ENCODE results near the gene PAN2. TPM values are rescaled to one million over a fixed set of nuclear protein-coding genes. Genes with fewer than 3 reads are reported as not detected.
"Not testable (repeated sequence)": the region's sequence is repeated elsewhere in the genome, so short reads cannot be mapped to it uniquely, and the experiment has no call there.

Gene PAN2
- total RNA-seq, 1 experiment from 2014 or later: 75.0 TPM

DNA sequence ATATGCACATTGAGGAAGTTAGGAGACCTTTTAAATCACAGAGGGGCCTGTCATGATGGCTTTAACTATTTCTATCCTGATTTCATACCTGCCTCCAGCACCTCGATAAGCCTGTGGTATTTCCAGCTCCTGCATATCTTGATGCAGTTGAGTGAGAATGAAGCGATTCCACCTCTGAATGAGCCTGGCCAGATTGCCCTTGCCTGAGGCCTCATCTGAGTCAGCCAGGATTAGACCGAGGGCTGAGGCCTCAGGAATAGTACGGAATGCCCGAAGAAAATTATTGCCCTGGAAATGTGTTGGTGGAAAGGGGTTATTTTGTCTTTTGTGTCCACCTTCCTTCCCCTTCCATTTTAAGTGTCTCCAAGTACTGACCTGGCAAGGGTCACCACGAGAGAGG, 9.6 kb downstream of the PAN2 start:
- no TSS peak for BruUV-seq (replicated peaks)
- H3K9me2 ChIP-seq (ENCODE audit: insufficient read depth): no peaks in the 10 kb centered on the region
- ChIA-PET CTCF (no interaction called here), RAD21 (ENCODE audit: low non-redundant PET in 1 of 2, low total read pairs in 2 of 2, uncharacterized antibody in 2 of 2, unreplicated experiment in 2 of 2) (no interaction called here), POLR2A (interaction anchor here (1.1 kb wide), 1 partner anchor 9 kb away, joined by 4 read pairs; the partner anchor contains the start of gene PAN2)
- H4K20me1 ChIP-seq (ENCODE audit: insufficient read depth): no peaks in the 10 kb centered on the region
- no peaks in the 10 kb centered on the region for H3K27me3 ChIP-seq (ENCODE audit: insufficient read depth, low read length)
- intact Hi-C loops (cut with micrococcal nuclease): no loop called here
- no peak overlapping the region for H3K27ac ChIP-seq (ENCODE audit: low read depth, low read length)
- no peak overlapping the region for H3K4me2 ChIP-seq (ENCODE audit: low read length)
- H3K4me1 ChIP-seq (ENCODE audit: control insufficient read depth in 1 of 2, insufficient read depth in 2 of 2, low read length in 2 of 2): no peaks in the 10 kb centered on the region
- no peak overlapping the region for H3K9ac ChIP-seq (ENCODE audit: low read length)
- ATAC-seq (no peak), DNase-seq (ENCODE audit: low read depth, low spot score) (no peak)
- no peak overlapping the region for H3K4me3 ChIP-seq (replicated peaks in 1 of 2; ENCODE audit: low read depth in 1 of 2, low read length in 2 of 2)
- no peak overlapping the region for H2AFZ ChIP-seq (ENCODE audit: low read depth, low read length, poor library complexity, severe bottlenecking)
- no peaks in the 10 kb centered on the region for H3K9me3 ChIP-seq (ENCODE audit: control insufficient read depth in 1 of 2, insufficient read depth in 1 of 2, low read depth in 1 of 2, low read length in 2 of 2)
- TF ChIP-seq CBX3 (IDR thresholded peaks at IDR 0.05; ENCODE audit: low read depth) (no peak), ATF3 (IDR thresholded peaks at IDR 0.05) (no peak), YY1 (IDR thresholded peaks at IDR 0.05; ENCODE audit: extremely low read depth, insufficient replicate concordance, low read depth, low read length) (no peak), POLR2A (IDR thresholded peaks at IDR 0.05; ENCODE audit: borderline replicate concordance, extremely low read depth, insufficient read depth, insufficient read length) (no peak), SP1 (IDR thresholded peaks at IDR 0.05; ENCODE audit: low read depth) (no peak), SIN3A (IDR thresholded peaks at IDR 0.05; ENCODE audit: low read depth) (no peak), RAD21 (IDR thresholded peaks at IDR 0.05; ENCODE audit: low read depth) (no peak), CEBPB (IDR thresholded peaks at IDR 0.05; ENCODE audit: low read depth) (no peak), ZNF274 (IDR thresholded peaks at IDR 0.05; ENCODE audit: low read depth, low read length) (no peak)
- TF ChIP-seq, protein P1, sequence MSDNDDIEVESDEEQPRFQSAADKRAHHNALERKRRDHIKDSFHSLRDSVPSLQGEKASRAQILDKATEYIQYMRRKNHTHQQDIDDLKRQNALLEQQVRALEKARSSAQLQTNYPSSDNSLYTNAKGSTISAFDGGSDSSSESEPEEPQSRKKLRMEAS (IDR thresholded peaks at IDR 0.05): no peak
- TF ChIP-seq, protein P2, sequence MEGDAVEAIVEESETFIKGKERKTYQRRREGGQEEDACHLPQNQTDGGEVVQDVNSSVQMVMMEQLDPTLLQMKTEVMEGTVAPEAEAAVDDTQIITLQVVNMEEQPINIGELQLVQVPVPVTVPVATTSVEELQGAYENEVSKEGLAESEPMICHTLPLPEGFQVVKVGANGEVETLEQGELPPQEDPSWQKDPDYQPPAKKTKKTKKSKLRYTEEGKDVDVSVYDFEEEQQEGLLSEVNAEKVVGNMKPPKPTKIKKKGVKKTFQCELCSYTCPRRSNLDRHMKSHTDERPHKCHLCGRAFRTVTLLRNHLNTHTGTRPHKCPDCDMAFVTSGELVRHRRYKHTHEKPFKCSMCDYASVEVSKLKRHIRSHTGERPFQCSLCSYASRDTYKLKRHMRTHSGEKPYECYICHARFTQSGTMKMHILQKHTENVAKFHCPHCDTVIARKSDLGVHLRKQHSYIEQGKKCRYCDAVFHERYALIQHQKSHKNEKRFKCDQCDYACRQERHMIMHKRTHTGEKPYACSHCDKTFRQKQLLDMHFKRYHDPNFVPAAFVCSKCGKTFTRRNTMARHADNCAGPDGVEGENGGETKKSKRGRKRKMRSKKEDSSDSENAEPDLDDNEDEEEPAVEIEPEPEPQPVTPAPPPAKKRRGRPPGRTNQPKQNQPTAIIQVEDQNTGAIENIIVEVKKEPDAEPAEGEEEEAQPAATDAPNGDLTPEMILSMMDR (IDR thresholded peaks at IDR 0.05 in 2 of 3, conservative IDR thresholded peaks at IDR 0.05 in 1 of 3; ENCODE audit: borderline replicate concordance in 1 of 3, insufficient read depth in 1 of 3, low read depth in 2 of 3, low read length in 2 of 3): no peak
- no peaks in the 10 kb centered on the region for H3K79me2 ChIP-seq (ENCODE audit: insufficient read depth, low read length)
- peaks cover 10 to 13% of the 10 kb centered on the region in 2 experiments; a peak in 3 of 4 replicates for H3K36me3 ChIP-seq (ENCODE audit: control insufficient read depth in 1 of 2, insufficient read depth in 2 of 2, low read length in 2 of 2)

- H2AFZ ChIP-seq (ENCODE audit: low read depth, low read length, poor library complexity, severe bottlenecking); H3K9ac ChIP-seq (ENCODE audit: low read length); ATAC-seq; H3K9me3 ChIP-seq (ENCODE audit: control insufficient read depth in 1 of 2, insufficient read depth in 1 of 2, low read depth in 1 of 2, low read length in 2 of 2); H3K4me3 ChIP-seq (replicated peaks in 1 of 2; ENCODE audit: low read depth in 1 of 2, low read length in 2 of 2); H3K79me2 ChIP-seq (ENCODE audit: insufficient read depth, low read length); intact Hi-C loops (cut with micrococcal nuclease); CTCF ChIA-PET; BruUV-seq (replicated peaks); POLR2A ChIA-PET; H3K4me2 ChIP-seq (ENCODE audit: low read length); H3K4me1 ChIP-seq (ENCODE audit: control insufficient read depth in 1 of 2, insufficient read depth in 2 of 2, low read length in 2 of 2); DNase-seq (ENCODE audit: low read depth, low spot score); H3K9me2 ChIP-seq (ENCODE audit: insufficient read depth); H3K27ac ChIP-seq (ENCODE audit: low read depth, low read length); H3K27me3 ChIP-seq (ENCODE audit: insufficient read depth, low read length); H4K20me1 ChIP-seq (ENCODE audit: insufficient read depth): not testable (repeated sequence)
- RAD21 ChIA-PET (ENCODE audit: low non-redundant PET in 1 of 2, low total read pairs in 2 of 2, uncharacterized antibody in 2 of 2, unreplicated experiment in 2 of 2): interaction anchor here in 1 of 2 experiments (0.6 kb wide), 1 partner anchor 25 kb away, joined by 3 read pairs; no protein-coding TSS in a partner anchor
- peaks cover 10 to 14% of the 10 kb centered on the region in 2 experiments; a peak in 3 of 4 replicates for H3K36me3 ChIP-seq (ENCODE audit: control insufficient read depth in 1 of 2, insufficient read depth in 2 of 2, low read length in 2 of 2)
These were observed 12.2 kb downstream of the PAN2 start for GRCh38 chr12:56321610-56322009.
